PC-9 (cell line): ENCODE data around the gene NFATC4. TPM values are rescaled to one million over a fixed set of nuclear protein-coding genes. Genes with fewer than 3 reads are reported as not detected.

Experiments used
- BruUV-seq: library from RNA; stranded (reverse); fragments of 400-500 nt; replicated peaks from 2 replicates; lab custom pipeline; 2021; lab: Mats Ljungman, UMichigan
- CTCF ChIA-PET: fragments of 300-600 bp; sonication (Branson Sonifier 250); formaldehyde crosslinking; loops from one replicate; lab custom pipeline; 2022; ENCODE audit warnings: antibody characterized with exemption; lab: Charles Lee
- POLR2A ChIA-PET: fragments of 300-600 bp; sonication (Branson Sonifier 250); formaldehyde crosslinking; loops from one replicate; lab custom pipeline; 2022; ENCODE audit warnings: antibody characterized with exemption; ENCODE audit not compliant: unreplicated experiment; lab: Charles Lee
- DNase-seq, 2 experiments: peaks; one replicate each; pipeline versions ENCODE4 v3.0.0 to v3.0.0-alpha.2; 2015 to 2022; ENCODE audit warnings: mixed read lengths in 1 of 2
- H2AFZ ChIP-seq: fragments of 200-600 bp; sonication (generic); 2 replicates; pipeline ENCODE4 v1.8.1; 2017; ENCODE audit warnings: antibody characterized with exemption
- H3F3A ChIP-seq: fragments of 200-600 bp; sonication (generic); 2 replicates; pipeline ENCODE4 v1.8.1; 2017; ENCODE audit warnings: antibody characterized with exemption, mild to moderate bottlenecking, low read depth; ENCODE audit not compliant: insufficient read depth
- H3K27ac ChIP-seq: fragments of 200-600 bp; sonication (generic); 2 replicates; pipeline ENCODE4 v1.6.1; 2016; ENCODE audit warnings: mixed run types
- H3K27me3 ChIP-seq: fragments of 200-600 bp; sonication (generic); 2 replicates; pipeline ENCODE4 v1.6.1; 2016; ENCODE audit warnings: low read depth, mixed run types; ENCODE audit not compliant: insufficient read depth
- H3K36me3 ChIP-seq: fragments of 200-600 bp; sonication (generic); 2 replicates; pipeline ENCODE4 v1.6.1; 2016; ENCODE audit warnings: low read depth, mixed run types
- H3K4me1 ChIP-seq: fragments of 200-600 bp; sonication (generic); replicated peaks from 2 replicates; pipeline ENCODE4 v1.6.1; 2016; ENCODE audit warnings: mixed run types; ENCODE audit not compliant: insufficient read depth
- H3K4me2 ChIP-seq: fragments of 200-600 bp; sonication (generic); 2 replicates; pipeline ENCODE4 v1.6.1; 2017; ENCODE audit warnings: mixed run types
- H3K4me3 ChIP-seq: fragments of 200-600 bp; sonication (generic); 2 replicates; pipeline ENCODE4 v1.6.1; 2016; ENCODE audit warnings: mixed run types
- H3K79me2 ChIP-seq: fragments of 200-600 bp; sonication (generic); 2 replicates; pipeline ENCODE4 v1.6.1; 2017; ENCODE audit warnings: low read depth, mixed run types
- H3K9me2 ChIP-seq: fragments of 200-600 bp; sonication (generic); 2 replicates; pipeline ENCODE4 v1.8.1; 2017; ENCODE audit warnings: mild to moderate bottlenecking; ENCODE audit not compliant: insufficient read depth
- H3K9me3 ChIP-seq: fragments of 200-600 bp; sonication (generic); 2 replicates; pipeline ENCODE4 v1.8.1; 2016; ENCODE audit warnings: low read depth; ENCODE audit not compliant: insufficient read depth
- H4K20me1 ChIP-seq: fragments of 200-600 bp; sonication (generic); 2 replicates; pipeline ENCODE4 v1.8.1; 2017; ENCODE audit not compliant: insufficient read depth
- EZH2 ChIP-seq: fragments of 200-600 bp; sonication (generic); IDR thresholded peaks from 2 replicates; pipeline ENCODE4 v1.8.0; 2017; ENCODE audit warnings: antibody characterized with exemption, low read depth
- intact Hi-C: fragments of 100-400 bp; cut with micrococcal nuclease; formaldehyde crosslinking; loops from one replicate; pipeline ENCODE4 v1.10.0; 2022; ENCODE audit not compliant: unreplicated experiment
- total RNA-seq: library from RNA; stranded (reverse); gene quantifications from 2 replicates; pipeline ENCODE4 v1.2.3, GENCODE V29; 2021
- TF ChIP-seq, protein P1 (sequence below): fragments of 200-600 bp; sonication (generic); conservative IDR thresholded peaks from 2 replicates; pipeline ENCODE4 v1.6.1; 2017; ENCODE audit warnings: mixed run types, antibody characterized with exemption, mild to moderate bottlenecking, moderate library complexity

Gene NFATC4
- total RNA-seq, 1 experiment from 2014 or later: 48.3 TPM

DNA sequence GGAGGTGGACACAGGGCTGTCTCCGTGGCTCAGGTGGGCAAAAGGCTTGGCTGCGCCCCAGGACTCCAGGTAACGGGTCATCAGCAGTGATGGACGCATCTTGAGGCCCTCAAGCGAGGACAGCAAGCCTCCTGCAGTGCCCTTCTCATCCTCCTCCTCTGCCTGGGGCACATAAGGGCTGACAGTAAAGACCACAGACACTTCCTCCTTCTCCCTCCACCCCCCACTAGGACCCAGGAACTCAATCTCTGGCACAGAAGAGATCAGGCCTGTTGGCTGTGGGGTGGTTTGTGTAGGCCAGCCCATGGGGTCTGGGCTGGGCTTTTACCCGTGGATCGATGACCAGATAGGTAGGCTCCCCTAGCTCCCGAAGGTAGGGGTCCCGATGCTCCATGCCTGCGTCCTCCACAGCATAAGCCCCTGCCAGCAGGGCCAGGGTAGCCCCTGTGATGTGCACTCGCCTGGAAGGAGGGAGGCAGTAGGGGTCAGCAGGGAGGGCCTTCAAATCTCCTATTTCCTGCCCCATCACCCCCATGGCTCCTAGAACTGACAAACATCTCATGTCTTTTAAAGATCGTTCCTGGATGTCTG, 38.8 kb upstream of the NFATC4 start:
- CTCF ChIA-PET: no interaction called here

DNA sequence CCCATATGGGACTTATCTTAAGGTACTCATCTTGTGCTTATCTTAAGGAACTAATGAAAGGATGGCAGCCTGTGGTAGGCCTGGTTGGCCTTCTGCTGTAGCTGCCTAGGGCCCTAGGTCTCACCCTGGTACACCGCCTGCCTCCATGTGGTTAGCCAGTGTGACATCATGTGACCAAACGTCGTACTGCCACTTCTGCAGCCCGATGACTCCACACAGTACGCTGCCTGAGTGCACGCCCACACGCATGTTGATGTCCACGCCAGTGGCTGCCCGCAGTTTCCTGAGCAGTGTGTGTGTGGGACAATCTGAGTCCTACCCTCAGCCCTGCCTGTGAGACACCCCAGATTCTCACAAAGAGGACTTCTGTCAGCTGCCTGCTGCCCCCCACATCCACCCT, 38.2 kb upstream of the NFATC4 start:
- no peaks in the 10 kb centered on the region for H4K20me1 ChIP-seq
- CTCF ChIA-PET: no interaction called here

More for the DNA sequence above, 38.8 kb upstream of the NFATC4 start:
- H3K4me2 ChIP-seq: no peak overlapping the region
- H3F3A ChIP-seq: no peaks in the 10 kb centered on the region
- H3K79me2 ChIP-seq: no peaks in the 10 kb centered on the region
- no peak overlapping the region for H3K27ac ChIP-seq
- TF ChIP-seq, protein P1, sequence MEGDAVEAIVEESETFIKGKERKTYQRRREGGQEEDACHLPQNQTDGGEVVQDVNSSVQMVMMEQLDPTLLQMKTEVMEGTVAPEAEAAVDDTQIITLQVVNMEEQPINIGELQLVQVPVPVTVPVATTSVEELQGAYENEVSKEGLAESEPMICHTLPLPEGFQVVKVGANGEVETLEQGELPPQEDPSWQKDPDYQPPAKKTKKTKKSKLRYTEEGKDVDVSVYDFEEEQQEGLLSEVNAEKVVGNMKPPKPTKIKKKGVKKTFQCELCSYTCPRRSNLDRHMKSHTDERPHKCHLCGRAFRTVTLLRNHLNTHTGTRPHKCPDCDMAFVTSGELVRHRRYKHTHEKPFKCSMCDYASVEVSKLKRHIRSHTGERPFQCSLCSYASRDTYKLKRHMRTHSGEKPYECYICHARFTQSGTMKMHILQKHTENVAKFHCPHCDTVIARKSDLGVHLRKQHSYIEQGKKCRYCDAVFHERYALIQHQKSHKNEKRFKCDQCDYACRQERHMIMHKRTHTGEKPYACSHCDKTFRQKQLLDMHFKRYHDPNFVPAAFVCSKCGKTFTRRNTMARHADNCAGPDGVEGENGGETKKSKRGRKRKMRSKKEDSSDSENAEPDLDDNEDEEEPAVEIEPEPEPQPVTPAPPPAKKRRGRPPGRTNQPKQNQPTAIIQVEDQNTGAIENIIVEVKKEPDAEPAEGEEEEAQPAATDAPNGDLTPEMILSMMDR: no peak
- no peak for TF ChIP-seq EZH2
- H3K36me3 ChIP-seq: no peaks in the 10 kb centered on the region
- H3K4me1 ChIP-seq: 0 out of 2 replicates have a peak, but pooled peaks cover 3% of the 10 kb centered on the region
- H3K27me3 ChIP-seq: no peaks in the 10 kb centered on the region
- H3K9me3 ChIP-seq: no peaks in the 10 kb centered on the region
- no peak for DNase-seq
- POLR2A ChIA-PET: no interaction called here
- no peaks in the 10 kb centered on the region for H3K9me2 ChIP-seq
- no TSS peak for BruUV-seq
- no peak overlapping the region for H2AFZ ChIP-seq
- H3K4me3 ChIP-seq: no peak overlapping the region
- H4K20me1 ChIP-seq: no peaks in the 10 kb centered on the region
- intact Hi-C loops: no loop called here

DNA sequence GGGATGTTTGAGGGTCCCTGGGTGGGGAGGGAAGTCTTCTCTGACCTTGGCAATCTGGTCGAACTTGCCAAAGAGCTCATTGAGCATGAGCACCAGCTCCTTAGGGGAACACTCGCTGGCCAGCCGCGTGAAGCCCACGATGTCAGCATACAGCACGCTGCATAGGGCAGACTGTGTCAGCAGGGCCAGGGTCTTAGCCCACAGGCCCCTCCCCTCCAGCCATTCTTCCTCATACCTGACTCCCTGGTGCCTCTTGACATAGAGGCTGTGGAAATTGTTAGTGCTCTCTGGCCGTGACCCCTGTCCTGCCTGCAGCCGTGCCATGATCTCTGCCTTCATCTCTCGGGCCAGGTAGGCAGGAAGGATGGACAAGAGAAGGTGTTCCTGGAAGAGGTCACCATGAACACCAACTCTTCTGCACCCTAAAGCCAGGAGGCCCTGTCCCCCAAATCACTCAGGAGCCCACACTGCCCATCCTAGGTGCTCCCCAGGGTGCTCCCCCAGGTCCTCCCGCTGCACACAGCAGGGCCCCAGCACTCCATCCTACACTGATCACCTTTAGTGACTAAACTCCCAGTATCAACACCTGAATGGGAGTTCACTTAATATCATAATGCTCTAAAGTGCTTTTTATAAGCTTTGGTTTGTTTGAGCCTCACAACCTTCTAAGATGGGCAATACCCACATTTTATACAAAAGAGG, 36.9 kb upstream of the NFATC4 start:
- intact Hi-C loops: no loop called here
- no peak overlapping the region for H2AFZ ChIP-seq

More for the DNA sequence above, 38.2 kb upstream of the NFATC4 start:
- no peak overlapping the region for H3K4me3 ChIP-seq
- BruUV-seq: no TSS peak
- H3K4me2 ChIP-seq: no peak overlapping the region
- POLR2A ChIA-PET: no interaction called here
- no peak overlapping the region for H2AFZ ChIP-seq
- H3K36me3 ChIP-seq: no peaks in the 10 kb centered on the region
- H3K4me1 ChIP-seq: 0 out of 2 replicates have a peak, but pooled peaks cover 3% of the 10 kb centered on the region
- DNase-seq: no peak
- intact Hi-C loops: no loop called here
- TF ChIP-seq, protein P1: no peak
- no peak for TF ChIP-seq EZH2
- H3K9me3 ChIP-seq: no peaks in the 10 kb centered on the region
- no peaks in the 10 kb centered on the region for H3K9me2 ChIP-seq
- H3K27me3 ChIP-seq: no peaks in the 10 kb centered on the region
- H3F3A ChIP-seq: no peaks in the 10 kb centered on the region
- H3K79me2 ChIP-seq: no peaks in the 10 kb centered on the region
- no peak overlapping the region for H3K27ac ChIP-seq

More for the DNA sequence above, 36.9 kb upstream of the NFATC4 start:
- TF ChIP-seq, protein P1: no peak
- TF ChIP-seq EZH2: no peak
- H3K79me2 ChIP-seq: no peaks in the 10 kb centered on the region
- no peaks in the 10 kb centered on the region for H3K36me3 ChIP-seq
- H3K4me1 ChIP-seq: peaks cover 3% of the 10 kb centered on the region; the same call in 1 of the 2 replicates
- H3K27me3 ChIP-seq: no peaks in the 10 kb centered on the region
- H3K9me3 ChIP-seq: no peaks in the 10 kb centered on the region
- POLR2A ChIA-PET: no interaction called here
- no peaks in the 10 kb centered on the region for H3K9me2 ChIP-seq
- H3F3A ChIP-seq: no peaks in the 10 kb centered on the region
- DNase-seq: no peak
- no peak overlapping the region for H3K4me2 ChIP-seq
- no peaks in the 10 kb centered on the region for H4K20me1 ChIP-seq
- no TSS peak for BruUV-seq
- CTCF ChIA-PET: interaction anchor here (0.5 to 0.6 kb wide), 2 partner anchors 57 to 242 kb away, joined by 3 to 4 read pairs; no protein-coding TSS in a partner anchor
- H3K27ac ChIP-seq: no peak overlapping the region
- H3K4me3 ChIP-seq: no peak overlapping the region
